Measurements from ENCODE around the gene ACBD4. TPM values are rescaled to one million over a fixed set of nuclear protein-coding genes. Genes with fewer than 3 reads are reported as not detected.

Gene ACBD4
- total and polyA plus RNA-seq, 2 of the 13 experiments (the other 11 are each of a cell fraction or from before 2014, with no cell fraction given), result 16.1 to 26.9 TPM

GRCh38 chr17:45129426-45129939 lies 6.0 kb upstream of the ACBD4 start (continued):
- TF ChIP-seq HNRNPLL (IDR thresholded peaks at IDR 0.05; ENCODE audit: low read depth, low read length, poor library complexity, severe bottlenecking), result no peak
- TF ChIP-seq NFE2 (CRISPR knock-in tag; IDR thresholded peaks at IDR 0.05), result no peak
- TF ChIP-seq PRMT3 (CRISPR knock-in tag; IDR thresholded peaks at IDR 0.05; ENCODE audit: borderline replicate concordance, low read depth), result no peak
- peak; percentile 72; the same call in 1 of the 2 replicates for TF ChIP-seq ELF3 (CRISPR knock-in tag; IDR thresholded peaks at IDR 0.05)
- no peak for TF ChIP-seq NFRKB (IDR thresholded peaks at IDR 0.05)
- TF ChIP-seq ZNF768 (CRISPR knock-in tag; IDR thresholded peaks at IDR 0.05), result peak; percentile 33; the same call in 1 of the 2 replicates
- peak; percentile 79; the same call in 1 of the 2 replicates for TF ChIP-seq CEBPB (IDR thresholded peaks at IDR 0.05; ENCODE audit: borderline replicate concordance, low read depth, low read length)
- TF ChIP-seq HCFC1 (IDR thresholded peaks at IDR 0.05; ENCODE audit: low read depth, low read length), result 0 out of 2 replicates have a peak, but pooled peaks have one; percentile 13
- no peak for TF ChIP-seq NR3C1 (CRISPR knock-in tag; IDR thresholded peaks at IDR 0.05)
- TF ChIP-seq HINFP (CRISPR knock-in tag; IDR thresholded peaks at IDR 0.05; ENCODE audit: low read depth), result no peak
- no peak for TF ChIP-seq JUNB (CRISPR knock-in tag; IDR thresholded peaks at IDR 0.05; ENCODE audit: borderline replicate concordance)
- no peak for TF ChIP-seq SOX6 (IDR thresholded peaks at IDR 0.05)
- TF ChIP-seq SOX6 (CRISPR knock-in tag; IDR thresholded peaks at IDR 0.05), result no peak; the same call in 1 of the 2 replicates
- no peak for TF ChIP-seq ZNF260 (CRISPR knock-in tag; IDR thresholded peaks at IDR 0.05; ENCODE audit: borderline replicate concordance, low read depth)
- no peak for TF ChIP-seq PAF1 (CRISPR knock-in tag; IDR thresholded peaks at IDR 0.05)
- TF ChIP-seq FOXP4 (CRISPR knock-in tag; IDR thresholded peaks at IDR 0.05), result peak; percentile 54; the same call in 1 of the 2 replicates
- no peak for TF ChIP-seq ZNF713 (CRISPR knock-in tag; IDR thresholded peaks at IDR 0.05)
- 0 out of 2 replicates have a peak, but pooled peaks have one; percentile 12 for TF ChIP-seq RFX5 (IDR thresholded peaks at IDR 0.05; ENCODE audit: low read depth, low read length)
- no peak for TF ChIP-seq ZBTB42 (CRISPR knock-in tag; IDR thresholded peaks at IDR 0.05)
- no peak for TF ChIP-seq ZNF597 (CRISPR knock-in tag; IDR thresholded peaks at IDR 0.05)
- no peak for TF ChIP-seq ZNF512B (CRISPR knock-in tag; IDR thresholded peaks at IDR 0.05; ENCODE audit: borderline replicate concordance)
